GM21390 (cell line): ENCODE results near the gene IFNGR2.
A peak's percentile ranks its signal among the peaks of the same experiment; 100 is the strongest.
"Not testable (repeated sequence)": the region's sequence is repeated elsewhere in the genome, so short reads cannot be mapped to it uniquely, and the experiment has no call there.

ENCODE experiments used
- ATAC-seq: cut with Tn5 transposase; IDR thresholded peaks from one replicate; pipeline ENCODE4 v1.9.1; 2021; ENCODE audit not compliant: unreplicated experiment

The IFNGR2 gene

DNA sequence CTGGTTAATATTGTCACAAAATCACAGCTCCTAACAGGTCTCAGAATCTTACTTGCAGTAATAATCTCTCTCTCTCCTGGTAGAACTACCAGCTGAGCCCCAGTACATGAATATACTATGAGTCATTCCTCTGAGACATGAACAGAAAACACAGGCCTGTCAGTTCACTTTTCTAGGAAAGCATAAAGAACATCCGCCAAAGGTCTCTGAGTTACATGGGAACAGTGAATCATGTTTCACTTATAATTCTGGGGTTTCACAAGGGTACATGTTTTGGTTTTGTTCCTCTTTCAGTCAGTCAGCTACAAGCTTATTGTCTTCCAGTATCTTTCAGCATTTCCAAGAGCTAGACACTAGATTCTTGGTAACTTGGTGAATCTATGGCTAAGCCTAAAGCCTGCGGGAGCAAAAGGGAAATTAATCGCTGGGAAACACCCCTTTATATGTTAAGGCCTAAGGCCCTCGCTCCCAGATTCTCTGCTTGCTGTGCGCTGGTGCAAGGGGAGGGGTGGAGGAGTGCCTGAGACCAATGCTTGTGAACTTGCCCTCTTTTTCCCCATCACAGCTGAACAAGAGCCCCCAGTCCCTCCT is 31.7 kb downstream of the IFNGR2 start:
- ATAC-seq: peak; percentile 86

DNA sequence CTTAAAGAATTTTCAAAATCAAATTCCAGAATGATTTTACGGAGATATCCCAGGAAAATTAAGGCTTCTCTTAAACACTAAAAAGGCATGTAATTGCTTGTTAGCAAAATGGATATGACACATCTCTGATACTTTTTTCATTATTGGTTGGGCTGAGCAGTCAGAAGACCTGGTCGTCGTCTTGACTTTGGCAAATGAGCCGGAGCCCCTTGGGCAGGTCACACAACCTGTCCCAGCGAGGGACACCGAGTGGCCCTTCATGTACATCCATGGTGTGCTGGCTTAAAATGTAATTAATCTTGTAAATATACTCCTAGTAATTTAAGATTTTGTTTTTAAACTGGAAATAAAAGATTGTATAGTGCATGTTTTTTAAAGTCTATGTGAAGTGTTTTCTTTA is 33.9 kb downstream of the IFNGR2 start:
- ATAC-seq: no peak

DNA sequence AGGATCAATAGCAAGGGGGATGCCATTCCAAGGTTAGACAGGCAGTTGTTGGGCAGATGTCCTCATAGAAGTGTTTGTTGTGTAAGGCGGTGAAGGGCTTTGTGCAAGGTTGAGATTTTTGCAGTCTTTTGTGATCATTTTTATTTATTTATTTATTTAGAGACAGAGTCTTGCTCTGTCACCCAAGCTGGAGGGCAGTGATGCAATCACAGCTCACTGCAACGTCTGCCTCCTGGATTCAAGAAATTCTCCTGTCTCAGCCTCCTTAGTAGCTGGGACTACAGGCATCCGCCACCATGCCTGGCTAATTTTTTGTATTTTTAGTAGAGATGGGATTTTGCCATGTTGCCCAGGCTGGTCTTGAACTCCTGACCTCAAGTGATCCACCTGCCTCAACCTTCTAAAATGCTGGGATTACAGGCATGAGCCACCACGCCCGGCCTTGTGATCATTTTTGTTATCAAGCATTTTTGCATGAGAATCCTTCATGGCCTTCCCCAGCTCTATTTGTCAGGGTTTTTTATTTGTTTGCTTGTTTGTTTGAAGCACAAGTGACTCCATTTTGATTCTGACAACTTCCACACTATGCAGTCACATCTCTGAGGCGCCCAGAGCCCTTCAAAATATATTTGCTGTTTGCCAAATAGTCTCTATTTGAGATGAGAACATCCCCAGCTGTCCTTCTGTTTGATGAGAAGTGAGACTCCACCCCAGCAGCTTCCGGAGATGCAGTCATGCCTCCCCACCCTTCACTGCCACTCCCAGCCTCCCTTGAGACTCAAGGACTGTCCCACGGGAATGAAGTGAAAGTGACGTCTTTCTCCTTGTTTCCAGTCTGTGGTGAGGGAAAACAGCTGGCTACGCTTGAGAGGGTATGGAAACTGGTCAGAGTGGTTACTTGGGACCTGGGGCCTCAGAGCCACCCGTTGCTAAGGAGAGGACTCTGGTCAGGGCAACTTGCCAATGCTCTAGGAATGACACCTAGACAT is 38.6 kb downstream of the IFNGR2 start:
- ATAC-seq: peak; percentile 57

DNA sequence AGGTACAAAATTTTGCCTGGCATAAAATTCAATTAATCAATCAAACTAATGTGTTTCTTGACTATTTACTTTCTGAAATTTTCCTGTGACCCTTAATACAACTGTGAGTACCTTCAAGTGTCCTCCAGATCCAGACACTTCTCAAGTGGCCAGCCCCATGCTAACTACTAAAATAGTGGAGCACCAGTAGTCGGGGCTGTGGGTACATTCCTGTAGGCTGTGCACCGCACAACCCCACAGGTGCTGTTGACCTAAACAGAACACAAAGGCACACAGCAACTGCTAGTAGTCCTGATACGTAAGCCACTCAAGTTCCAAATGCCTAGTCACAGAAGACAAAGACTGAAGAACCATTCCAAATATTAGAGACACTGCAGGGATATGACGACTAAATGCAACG is 40.0 kb downstream of the IFNGR2 start:
- no peak for ATAC-seq

DNA sequence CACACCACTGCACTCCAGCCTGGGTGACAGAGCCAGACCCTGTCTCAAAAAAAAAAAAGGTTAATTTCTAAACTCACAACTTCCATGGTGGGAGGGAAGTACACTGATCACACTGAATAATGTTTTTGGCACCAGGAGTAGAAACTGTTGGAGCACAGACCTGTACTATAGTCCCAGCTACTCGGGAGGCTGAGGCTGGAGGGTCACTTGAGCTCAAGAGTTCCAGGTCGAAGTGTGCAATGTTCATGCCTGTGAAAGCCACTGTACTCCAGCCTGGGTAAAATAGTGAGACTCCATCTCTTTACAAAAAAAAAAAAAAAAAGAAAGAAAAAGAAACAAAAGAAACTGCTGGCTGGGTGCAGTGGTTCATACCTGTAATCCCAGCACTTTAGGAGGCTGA is 41.3 kb downstream of the IFNGR2 start:
- no peak for ATAC-seq

DNA sequence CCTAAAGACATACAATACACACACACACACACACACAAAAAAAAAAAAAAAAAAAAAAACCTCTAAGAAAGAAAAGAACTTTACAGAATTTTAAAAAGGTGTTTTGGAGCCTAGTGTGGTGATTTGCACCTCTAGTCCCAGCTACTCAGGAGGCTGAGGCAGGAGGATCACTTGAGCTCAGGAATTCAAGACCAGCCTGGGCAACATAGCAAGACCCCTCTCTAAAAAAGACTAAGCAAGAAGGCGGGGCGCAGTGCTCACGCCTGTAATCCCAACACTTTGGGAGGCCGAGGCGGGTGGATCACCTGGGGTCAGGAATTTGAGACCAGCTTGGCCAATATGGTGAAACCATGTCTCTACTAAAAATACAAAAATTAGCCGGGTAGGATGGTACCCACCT is 43.4 kb downstream of the IFNGR2 start:
- not testable (repeated sequence) for ATAC-seq

DNA sequence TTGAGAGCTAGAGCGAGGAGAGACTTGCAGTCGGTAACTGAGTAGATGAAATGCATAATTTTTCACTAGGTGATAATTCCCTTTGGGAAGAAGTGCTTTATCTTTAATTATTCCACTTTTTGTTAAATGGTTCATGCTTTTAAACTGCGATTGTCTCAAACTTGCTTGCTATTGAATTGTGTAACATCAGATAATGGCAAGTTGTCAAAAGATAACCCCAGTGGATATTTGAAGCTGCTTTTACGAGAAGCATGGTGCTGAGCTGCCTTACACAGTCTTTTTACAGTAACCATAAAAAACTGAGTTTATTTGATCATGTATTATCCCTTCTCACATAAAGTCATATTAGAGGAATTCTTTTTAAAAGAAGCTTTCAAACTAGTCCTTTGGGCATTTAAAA is 46.4 kb downstream of the IFNGR2 start:
- ATAC-seq: no peak

DNA sequence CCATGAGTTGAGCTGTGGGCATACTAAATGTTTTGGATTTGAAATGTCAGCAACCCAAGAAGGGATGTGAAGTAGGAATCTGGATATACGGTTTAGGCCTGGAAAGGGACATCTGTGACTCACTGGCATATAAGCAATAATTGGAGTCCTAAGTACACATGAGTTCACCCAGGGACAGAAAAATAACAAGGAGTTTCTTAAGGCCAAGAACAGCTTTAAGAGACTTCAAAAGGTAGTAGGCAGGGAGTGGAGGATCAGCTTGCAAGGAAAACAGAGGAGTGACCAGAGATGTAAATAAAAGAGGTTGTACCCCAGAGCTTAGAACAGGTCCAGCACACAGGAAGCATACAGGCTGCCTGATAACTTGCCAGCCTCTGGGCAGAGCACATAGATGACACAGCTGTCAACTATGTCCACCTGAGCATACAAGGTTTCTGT is 48.4 kb downstream of the IFNGR2 start:
- ATAC-seq: no peak

DNA sequence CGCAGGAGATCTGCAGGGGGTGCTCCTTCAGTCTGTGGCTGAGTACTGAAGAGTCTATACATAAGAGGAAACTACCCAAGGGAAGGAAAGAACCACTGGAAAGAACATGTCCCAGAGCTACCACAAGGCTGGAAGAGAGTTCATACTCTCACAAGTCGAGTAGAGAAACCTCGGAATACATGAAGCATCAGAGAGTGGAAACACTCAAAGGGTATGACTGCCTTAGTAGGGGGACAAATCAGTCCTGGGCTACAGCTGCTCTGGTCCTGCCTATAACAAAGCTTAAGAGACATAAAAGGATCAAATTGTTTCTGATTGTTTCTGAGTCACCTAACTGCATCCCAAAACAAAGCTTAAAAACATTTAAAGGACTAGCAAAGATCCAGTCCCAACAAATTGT is 49.1 kb downstream of the IFNGR2 start:
- ATAC-seq: no peak

DNA sequence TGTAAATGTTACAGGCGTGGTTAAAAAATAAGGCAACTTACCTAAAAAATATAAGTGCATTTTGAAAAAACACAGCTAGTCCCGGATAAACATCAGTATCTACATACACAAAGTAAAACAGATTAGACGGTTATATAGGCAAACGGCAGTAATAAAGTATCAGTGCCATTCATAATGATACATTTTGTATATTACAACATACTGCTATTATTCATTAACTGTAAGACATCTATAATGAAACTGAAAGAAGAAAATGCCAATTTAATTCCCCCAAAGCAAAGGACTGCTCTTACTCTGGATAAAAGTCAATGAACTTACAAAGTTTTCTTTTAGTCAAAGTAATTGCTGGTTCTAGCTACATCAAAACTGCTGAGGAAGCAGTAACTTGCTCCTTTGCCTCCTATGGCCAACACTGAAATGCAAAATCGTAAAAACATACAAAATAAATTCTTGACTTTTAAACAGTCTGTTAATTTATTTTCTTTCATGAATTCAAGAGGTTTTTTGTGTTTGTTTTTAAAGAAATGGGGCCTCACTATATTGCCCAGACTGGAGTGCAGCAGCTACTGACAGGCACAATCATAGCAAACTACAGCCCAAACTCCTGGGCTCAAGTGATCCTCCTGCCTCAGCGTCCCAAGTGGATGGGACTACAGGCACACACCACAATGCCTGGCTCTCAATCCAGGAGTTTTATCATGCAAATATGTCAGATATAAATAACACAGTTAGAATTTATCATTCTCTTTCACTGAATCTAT is 52.7 kb downstream of the IFNGR2 start:
- no peak for ATAC-seq

DNA sequence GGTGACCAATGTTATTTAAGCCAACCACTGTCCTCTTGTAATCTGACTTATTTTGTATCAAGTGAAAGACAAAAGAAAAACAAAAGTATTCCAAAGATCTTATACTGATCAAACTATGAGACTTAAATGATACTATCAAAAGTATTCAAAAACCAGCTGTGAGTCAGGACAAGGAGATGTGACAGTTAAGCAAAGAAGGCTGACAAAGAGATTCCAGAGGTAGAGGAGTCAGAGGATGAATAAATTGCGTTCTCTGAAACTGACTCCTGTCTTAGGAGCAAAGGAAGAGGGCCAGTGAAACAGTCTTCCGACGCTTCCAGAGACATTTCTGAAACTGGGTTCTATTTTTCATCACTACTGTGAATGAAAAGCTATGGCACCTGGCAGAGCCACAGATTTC is 55.6 kb downstream of the IFNGR2 start:
- ATAC-seq: no peak

DNA sequence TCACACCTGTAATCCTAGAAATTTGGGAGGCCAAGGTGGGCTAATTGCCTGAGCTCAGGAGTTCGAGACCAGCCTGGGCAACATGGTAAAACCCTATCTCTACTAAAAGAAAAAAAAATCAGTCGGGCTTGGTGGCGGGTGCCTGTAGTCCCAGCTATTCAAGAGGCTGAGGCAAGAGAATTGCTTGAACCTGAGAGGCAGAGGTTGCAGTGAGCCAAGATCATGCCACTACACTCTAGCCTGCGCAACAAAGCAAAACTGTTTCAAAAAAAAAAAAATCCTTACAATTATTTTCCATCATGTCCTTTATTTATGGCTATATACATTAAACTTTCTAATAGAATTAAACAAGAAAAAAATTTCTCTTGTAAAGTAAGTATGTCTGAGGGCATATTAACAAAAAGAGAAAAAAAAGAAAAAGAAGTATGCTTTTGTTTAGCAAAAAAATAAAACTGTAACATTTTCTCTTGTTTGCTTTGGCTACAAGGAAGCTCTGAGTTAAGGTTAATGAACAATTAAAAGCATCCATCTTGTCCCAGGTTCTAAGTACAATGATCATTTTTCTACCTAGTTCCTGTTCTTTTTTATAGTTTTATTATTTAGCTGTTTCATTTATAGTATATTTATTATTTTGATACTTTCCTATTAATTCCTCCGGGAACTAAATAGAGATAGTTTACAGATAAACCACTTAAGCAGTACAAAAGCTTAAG is 58.5 kb downstream of the IFNGR2 start:
- no peak for ATAC-seq

DNA sequence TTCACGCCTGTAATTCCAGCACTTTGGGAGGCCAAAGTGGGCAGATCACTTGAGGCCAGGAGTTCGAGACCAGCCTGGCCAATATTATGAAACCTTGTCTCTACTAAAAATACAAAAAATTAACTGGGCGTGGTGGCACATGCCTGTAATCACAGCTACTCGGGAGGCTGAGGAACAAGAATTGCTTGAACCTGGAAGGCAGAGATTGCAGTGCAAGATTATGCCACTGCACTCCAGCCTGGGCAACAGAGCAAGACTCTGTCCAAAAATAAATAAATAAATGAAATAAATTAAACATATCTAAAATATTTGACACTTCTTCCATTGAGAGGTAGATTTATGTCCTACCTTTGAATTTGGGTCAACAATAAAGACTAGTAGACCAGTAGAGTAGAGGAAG is 66.0 kb downstream of the IFNGR2 start:
- ATAC-seq: not testable (repeated sequence)

DNA sequence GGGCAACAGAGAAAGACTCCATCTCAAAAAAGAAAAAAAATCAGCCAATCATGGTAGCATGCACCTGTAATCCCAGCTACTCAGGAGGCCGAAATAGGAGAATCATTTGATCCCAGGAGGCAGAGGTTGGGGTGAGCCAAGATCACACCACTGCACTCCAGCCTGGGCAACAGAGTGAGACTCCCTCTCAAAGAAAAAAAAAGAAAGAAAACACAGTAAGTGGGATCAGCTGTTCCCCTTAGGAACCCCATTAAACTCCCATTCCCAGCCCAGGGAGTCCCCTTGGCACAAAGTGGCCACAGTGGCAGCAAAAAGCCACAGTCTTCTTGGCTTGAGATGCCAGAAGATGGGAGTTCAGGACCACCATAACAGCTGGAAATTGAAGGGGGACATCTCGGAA is 67.5 kb downstream of the IFNGR2 start:
- ATAC-seq: no peak

DNA sequence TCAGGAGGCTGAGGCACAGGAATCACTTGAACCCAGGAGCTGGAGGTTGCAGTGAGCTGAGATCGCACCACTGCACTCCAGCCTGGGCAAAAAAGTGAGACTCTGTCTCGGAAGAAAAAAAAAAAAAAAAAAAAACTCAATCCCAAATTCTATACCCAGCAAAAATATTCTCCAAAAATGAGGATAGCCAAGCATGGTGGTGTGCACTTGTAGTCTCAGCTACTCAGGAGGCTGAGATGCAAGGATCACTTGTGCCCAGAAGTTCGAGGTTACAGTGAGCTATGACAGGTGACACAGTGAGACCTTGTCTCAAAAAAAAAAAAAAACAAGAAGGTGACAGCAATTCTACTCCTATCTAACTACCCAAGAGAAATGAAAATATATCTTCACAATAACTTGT is 70.1 kb downstream of the IFNGR2 start:
- no peak for ATAC-seq

DNA sequence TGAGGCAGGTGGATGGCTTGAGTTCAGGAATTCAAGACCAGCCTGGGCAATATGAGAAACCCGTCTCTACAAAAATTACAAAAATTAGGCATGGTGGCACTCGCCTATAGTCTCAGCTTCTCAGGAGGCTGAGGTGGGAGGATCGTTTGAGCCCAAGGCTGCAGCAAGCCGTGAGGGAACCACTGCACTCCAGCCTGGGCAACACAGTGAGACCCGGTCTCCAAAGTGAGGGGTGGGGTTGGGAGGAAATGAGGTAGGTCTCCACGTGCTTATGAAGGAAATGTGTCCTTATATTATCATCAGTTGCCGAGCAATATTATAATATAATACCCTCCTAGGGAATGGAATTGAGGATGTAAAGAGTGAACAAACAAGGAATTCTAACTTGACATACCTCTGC is 73.9 kb downstream of the IFNGR2 start:
- no peak for ATAC-seq

DNA sequence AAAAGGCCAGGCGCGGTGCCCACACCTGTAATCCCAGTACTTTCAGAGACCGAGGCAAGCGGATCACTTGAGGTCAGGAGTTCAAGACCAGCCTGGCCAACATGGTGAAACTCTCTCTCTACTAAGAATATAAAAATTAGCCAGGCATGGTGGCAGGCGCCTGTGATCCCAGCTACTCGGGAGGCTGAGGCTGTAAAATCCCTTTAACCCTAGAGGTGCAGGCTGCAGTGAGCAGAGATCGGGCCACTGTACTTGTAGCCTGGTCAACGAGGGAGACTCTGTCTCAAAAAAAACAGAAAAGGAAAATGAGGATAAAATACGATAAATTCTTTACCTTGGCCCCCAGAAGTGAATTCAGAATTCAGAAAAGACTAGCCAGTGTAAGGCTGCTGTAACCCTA is 75.0 kb downstream of the IFNGR2 start:
- ATAC-seq: no peak

DNA sequence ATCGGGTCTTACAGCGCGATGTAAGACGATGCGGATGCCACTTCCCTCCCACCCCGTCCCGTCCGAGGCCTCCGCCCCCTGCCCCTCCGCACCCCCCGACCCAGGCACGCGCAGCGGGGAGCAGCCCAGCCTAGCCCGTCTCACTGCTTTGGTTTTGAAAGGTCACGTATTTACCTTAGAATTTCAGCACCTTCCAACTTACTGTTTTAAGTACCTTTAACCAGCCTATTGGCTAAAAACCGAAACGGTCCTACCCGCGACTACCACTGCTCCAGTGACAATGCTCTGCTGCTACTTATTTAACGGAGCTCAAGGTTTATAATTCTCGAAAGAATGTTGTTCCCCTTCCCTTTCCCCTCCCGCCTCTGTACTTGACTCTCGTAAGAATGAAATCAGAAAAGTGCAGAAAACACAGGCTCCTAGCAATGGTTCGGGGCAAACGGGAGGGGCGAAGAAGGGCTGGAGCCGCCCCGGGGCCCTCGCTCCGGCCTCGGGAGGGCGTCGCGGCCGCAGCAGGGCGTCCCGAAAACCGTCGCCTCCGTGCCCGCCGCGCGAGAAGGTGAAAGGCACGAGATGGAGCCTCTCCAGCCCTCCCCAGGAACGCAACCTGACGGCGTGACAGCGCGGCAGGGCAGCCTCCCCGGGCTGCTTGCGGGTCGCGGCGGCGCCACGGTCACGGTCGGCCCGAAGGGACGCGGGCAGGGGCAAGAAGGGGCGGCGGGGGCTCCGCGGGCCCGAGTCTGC is 75.9 kb downstream of the IFNGR2 start:
- peak; percentile 14 for ATAC-seq

DNA sequence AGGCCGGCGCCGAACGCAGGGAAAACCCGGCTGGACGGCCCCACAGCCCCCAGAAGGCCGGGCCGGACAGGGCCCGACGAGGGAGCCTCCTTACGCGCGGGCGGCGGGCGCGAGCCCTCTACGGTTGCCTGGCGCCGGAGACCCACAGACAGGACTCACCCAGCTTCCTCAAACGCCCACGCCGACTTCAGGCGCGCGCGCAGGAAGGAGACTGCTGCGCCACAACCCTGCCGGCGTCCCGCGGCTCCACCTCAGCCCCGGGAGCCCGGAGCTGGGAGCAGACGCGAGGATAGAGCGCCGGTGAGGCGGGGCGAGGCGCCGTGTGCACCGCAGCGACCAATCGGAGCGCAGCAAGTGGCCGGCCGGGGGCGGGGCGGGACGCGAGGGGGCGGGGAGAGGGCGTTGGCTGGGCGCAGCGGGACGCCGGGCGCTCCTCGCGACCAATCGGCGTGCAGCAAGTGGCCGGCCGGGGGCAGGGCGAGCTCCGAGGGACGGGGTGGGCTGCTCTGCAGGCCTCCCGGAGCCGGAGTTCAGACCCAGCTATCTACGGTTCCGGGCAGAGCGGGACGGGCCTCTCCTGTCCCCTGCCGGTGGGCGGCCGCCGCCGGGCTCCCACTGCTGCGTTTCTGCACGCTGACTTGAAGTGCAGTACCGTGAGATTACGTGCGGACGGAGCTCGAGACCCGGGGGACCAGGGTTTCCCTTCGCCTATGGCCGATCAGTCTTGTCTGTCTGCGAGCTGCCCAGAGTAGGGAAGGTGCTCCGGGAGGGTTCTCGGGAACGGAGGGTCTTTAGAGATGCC is 76.7 kb downstream of the IFNGR2 start, which contains the start of gene TMEM50B:
Gene TMEM50B, minus strand, starts transcription at position 296 of the 802 bp plus-strand sequence. CDS start 11,089 bp downstream, outside the sequence.
- peak; percentile 86 for ATAC-seq
